IPS DF 4.7 (cell line): ENCODE data around the gene IER5L.
"Not testable (repeated sequence)": the region's sequence is repeated elsewhere in the genome, so short reads cannot be mapped to it uniquely, and the experiment has no call there.

ENCODE experiments used
- DNase-seq: peaks from one replicate; pipeline ENCODE4 v3.0.0-alpha.2; 2013; ENCODE audit warnings: low spot score; ENCODE audit errors: extremely low read depth

The IER5L gene

DNA sequence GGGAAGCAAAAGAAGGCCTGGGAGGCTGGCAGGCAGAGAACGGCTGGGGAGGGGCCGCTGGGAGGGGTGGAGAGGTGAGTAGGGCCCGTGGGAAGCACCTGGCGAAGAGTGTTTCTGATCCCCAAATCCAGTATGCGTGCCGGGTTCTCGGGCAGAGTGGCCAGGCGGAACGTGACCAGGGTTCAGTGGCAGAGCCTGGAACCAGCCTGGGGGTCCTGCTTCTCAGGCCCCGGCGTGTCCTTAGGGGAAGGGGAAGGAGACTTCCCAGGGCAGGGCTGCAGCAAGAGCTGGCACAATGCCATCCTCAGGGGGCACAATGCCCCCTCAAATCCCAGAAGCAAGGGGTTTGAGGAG lies 25.5 kb upstream of the IER5L start:
- no peak for DNase-seq

- no peak for DNase-seq
Measured at GRCh38 chr9:129202613-129203555, 24.8 kb upstream of the IER5L start.

GRCh38 chr9:129201866-129202265 lies 23.8 kb upstream of the IER5L start:
- DNase-seq, result no peak

- DNase-seq, result no peak
Measured at GRCh38 chr9:129201289-129201688, 23.2 kb upstream of the IER5L start.

DNA sequence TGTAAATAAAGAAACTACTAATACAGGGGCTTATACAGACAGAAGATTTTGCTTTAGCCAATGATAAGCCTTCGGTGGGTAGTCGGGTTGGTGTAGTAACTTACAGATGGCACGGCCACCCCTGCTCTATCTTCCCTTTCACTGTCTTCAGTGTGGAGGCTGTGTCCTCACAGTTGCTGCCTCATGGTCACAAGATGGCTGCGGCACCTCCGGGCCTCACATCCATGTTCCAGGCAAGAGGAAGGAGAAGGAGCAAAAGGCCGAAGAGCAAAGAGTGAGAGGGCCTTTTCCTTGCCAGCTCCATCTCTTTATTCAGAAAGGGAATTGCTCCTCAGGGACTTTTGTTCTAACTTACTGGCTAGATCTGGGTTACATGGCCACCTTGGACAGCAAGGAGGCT lies 22.2 kb upstream of the IER5L start:
- DNase-seq, result no peak

DNA sequence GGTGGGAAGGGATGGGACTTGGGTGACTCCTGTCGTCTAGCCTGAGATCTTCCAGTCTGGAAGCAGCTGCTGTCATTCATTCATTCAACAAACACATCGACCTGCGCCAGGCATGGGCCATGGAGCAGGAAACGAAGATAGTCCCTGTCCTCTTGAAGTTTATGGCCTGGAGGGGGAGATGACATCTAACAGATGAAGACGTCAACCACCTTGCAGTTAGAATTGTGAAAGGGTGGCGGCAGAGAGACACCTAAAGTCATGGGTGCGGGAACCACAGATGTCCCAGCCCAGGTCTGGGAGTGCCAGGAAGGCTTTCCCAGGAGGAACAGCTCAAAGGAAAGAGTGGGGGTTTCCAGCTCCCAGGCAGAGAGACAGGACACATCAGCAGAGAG lies 21.0 kb upstream of the IER5L start:
- DNase-seq, result no peak

GRCh38 chr9:129198319-129199043 lies 20.4 kb upstream of the IER5L start:
- DNase-seq, result no peak

GRCh38 chr9:129197978-129198318 lies 19.9 kb upstream of the IER5L start:
- DNase-seq, result no peak

DNA sequence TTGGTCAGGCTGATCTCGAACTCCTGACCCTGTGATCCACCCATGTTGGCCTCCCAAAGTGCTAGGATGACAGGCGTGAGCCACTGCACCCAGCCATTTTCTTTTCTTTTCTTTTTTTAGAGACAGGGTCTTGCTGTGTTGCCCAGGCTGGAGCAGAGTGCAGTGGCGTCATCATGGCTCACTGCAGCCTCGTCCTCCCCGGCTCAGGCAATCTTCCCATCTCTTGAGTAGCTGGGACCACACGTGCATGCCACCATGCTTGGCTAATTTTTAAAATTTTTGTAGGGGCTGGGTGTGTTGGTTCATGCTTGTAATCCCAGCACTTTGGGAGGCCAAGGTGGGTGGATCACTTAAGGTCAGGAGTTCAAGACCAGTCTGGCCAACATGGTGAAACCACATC lies 19.0 kb upstream of the IER5L start:
- DNase-seq, result not testable (repeated sequence)

DNA sequence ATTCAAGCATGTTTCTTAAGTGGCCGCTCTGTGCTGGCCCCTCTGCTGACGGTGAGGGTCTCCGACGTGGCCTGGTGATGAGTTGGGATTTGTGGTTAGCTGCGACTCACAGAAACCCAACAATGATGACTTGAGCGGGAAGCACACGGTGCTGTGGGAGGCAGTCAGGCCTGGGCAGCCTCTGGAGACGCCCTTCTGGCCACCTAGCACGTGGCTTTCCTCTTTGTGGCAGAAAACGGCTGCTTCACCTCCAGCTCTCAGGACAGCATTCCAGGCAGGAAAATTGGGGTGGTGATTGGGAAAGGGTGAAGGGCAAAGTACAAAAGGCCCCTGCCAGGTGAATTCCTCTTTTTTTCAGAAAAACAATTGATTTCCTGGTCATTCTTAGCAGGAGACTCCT lies 17.5 kb upstream of the IER5L start:
- no peak for DNase-seq

DNA sequence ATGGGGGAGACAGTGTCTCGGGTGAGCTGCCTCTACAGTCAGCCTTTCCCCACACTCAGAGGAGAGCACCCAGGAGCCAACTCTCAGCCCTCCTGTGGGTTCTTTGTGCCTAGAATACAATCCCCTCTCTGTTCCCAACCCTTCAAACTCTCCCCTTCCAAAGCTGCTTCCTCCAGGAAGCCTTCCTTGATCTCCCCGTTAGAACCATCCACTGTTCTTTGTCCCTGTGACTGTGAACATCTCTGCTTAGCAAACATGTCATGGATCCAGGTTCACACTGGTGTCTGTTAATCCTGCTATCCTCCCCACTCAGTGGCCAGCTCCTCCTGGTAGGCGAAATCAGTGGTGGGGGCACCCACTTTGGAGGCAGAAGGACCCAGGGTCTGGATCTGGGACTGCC lies 16.2 kb upstream of the IER5L start:
- no peak for DNase-seq

GRCh38 chr9:129193655-129194054 lies 15.6 kb upstream of the IER5L start:
- no peak for DNase-seq

DNA sequence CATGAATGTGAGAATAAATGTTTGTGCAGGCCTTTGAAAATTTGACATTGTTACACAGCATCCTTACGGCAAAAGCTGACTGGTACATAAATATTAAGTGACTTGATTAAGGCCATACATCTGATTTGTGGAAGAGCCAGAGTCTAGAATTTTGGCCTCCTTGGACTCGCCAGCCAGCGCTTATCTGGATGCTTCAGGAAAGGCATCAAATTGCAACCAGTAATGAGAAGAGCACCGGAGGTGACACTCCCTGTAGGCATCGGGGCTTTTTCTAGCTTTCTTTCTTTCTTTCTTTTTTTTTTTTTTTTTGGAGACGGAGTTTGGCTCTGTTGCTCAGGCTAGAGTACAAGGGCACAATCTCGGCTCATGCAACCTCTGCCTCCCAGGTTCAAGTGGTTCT lies 13.2 kb upstream of the IER5L start:
- no peak for DNase-seq

- not testable (repeated sequence) for DNase-seq
Measured at GRCh38 chr9:129189971-129190370, 11.9 kb upstream of the IER5L start.

DNA sequence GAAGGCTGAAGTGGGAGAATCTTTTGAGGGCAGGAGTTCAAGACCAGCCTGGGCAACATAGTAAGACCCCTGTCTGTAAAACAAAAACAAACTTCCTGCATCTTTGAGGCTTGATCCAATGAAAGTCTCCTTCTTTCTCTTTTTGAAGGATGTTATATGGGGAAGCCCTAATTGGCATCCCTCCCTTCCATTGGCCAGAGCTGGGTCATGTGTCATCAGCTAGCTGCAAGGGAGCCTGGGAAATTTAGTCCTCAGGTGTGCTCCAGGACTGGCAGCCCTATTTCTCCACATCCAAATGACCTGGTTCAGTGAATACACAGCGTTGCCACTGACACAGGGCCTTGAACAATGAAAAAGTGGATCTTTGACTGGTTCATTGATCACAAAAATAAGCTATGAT lies 9.0 kb upstream of the IER5L start:
- DNase-seq, result no peak

DNA sequence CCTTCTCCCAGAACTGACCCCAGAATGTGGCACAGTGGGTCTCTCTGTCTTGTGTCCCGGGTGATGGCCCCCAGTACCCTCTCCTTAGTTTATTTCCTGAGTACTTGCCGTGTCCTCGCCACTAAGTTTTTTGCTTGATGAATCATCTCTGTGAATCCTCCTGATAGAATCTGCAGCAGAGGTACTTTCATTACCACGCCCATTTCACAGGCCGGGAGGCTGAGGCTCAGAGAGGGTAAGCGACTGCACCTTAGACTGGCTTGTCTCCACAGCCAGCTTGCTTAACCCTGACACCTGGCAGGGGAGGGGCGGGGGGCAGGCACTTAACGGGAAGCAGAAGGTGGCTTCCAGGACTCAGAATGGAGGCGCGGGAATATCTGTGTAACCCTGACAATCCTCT lies 7.9 kb upstream of the IER5L start:
- DNase-seq, result no peak

DNA sequence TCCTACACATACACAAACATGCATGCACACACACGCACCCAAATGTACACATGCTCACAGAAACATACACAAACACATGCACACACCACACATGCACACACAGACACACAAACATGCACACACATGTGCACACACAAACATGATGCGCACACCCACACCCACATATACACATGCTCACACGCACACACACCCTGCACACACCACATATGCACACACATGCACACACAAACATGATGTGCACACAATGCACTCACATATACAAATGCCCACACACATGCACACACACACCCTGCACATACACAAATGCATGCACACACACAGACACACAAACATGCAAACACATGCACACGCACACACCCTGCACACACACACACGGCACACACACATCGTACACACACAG lies 7.3 kb upstream of the IER5L start:
- no peak for DNase-seq

- no peak for DNase-seq
Measured at GRCh38 chr9:129184596-129185122, 6.6 kb upstream of the IER5L start.

GRCh38 chr9:129184219-129184524 lies 6.1 kb upstream of the IER5L start:
- DNase-seq, result no peak

- no peak for DNase-seq
Measured at GRCh38 chr9:129183495-129184218, 5.6 kb upstream of the IER5L start.

GRCh38 chr9:129182625-129183494 lies 4.8 kb upstream of the IER5L start:
- no peak for DNase-seq
